Fibroblast of skin of right quadriceps (primary cell): ENCODE data around the gene C19orf67.

Experiments
- DNase-seq: peaks from one replicate; pipeline ENCODE4 v3.0.0-alpha.2; 2013

Gene C19orf67

DNA sequence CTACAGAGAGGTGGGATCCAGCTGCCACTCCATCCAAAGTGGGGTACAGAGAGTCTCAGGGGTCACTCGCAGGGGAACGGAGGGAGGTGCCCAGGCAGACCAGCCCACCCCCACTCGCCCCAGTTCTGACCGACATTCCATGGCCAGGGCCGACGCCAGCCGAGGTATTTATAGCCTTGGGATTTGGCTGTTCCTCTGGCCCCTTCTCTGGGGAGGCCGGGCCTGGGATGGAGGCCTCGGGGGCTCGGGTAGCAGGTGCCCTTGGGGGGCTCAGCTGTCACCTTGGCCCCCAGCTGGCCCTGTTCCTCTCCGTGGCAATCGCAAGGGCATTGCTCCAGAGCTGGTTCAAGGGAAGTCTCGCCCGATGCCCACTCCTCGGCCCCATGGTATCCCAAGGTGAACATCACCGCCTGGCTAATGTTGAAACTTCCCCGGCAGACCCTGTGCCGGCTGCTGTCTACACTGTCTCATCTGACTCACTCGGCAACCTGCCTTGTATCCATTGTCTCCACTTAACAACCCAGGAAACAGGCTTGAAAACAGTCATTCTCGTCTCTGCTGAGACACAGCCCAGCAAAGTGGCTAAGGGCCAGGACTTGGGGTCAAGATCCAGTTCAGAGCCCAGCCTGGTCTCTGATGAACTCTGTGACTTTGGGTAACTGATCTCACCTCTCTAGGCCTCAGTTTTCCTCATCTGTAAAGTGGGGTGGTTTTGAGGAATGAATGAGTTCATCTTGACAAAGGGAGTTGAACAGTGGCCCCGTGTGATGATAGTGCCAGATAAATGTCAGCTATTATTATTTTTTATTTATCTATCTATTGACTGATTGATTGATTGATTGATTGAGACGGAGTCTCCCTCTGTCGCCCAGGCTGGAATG, 22.2 kb upstream of the C19orf67 start:
- DNase-seq = no peak

- DNase-seq = no peak
Measured at GRCh38 chr19:14106840-14107239, 21.3 kb upstream of the C19orf67 start.

- DNase-seq = no peak
Measured at GRCh38 chr19:14105680-14106079, 20.1 kb upstream of the C19orf67 start.

DNA sequence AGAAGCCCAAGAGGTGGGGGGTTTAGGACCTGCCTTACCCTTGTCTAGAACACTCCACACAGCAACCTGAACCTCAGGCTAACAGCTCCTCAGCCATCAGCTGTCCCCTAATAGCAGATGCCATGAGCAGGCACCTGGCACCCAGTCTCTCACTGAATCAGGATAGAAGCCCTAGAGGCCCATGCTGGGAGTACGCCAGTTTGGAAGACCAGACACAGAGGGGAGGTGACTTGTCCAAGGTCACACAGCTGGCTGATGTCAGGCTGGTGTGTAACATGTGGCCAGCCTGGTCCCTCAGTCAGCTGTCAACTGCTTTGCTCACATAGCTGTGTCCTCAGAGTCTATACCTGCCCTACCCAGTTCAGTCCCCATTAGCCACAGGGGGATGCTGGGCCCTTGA, 17.7 kb upstream of the C19orf67 start:
- no peak for DNase-seq

DNA sequence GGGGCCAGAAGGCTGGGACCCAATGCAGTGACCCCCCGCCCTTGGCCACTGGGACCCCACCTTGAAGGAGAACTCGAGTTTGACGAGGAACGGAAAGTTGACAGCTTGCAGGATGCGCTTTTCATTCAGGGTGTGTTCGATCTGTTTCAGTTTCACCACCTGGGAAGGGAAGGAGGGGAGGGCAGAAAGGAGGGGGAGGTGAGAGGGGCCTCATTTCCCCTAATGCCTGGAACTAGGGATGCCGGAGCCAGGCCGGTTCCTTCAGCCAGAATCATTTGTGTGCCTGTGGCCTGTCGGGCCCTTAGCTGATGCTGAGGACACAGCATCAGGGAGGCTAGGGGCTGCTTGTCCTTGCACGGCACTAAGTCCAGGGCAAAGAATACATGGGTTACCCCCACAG, 17.2 kb upstream of the C19orf67 start:
- DNase-seq = no peak

DNA sequence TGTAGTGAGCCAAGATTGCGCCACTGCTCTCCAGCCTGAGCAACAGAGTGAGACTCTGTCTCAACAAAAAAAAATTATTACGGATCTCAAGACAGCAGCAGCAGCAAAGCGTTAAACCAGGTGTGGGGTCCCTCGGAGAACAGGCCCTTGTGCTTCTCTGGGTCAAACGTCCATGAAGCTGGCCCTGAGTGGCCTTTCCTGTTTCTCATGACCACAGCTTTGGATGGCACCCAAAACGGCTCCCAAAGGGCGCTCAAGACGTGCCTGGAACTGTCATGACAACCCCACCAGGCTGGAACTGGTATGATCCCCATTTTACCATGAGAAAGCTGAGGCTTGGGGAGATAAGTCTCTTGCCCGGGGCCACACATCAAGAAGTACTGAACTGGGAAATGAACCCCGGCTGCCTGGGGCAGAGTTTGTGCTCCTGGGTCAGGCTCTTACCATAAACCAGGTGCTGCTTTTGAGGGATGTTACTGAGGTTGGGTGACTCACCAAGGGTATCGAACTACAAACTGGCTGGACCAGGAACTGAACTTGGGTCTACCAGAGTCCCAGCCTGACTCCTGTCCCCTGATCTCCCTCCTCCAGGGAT, 16.6 kb upstream of the C19orf67 start:
- no peak for DNase-seq

DNA sequence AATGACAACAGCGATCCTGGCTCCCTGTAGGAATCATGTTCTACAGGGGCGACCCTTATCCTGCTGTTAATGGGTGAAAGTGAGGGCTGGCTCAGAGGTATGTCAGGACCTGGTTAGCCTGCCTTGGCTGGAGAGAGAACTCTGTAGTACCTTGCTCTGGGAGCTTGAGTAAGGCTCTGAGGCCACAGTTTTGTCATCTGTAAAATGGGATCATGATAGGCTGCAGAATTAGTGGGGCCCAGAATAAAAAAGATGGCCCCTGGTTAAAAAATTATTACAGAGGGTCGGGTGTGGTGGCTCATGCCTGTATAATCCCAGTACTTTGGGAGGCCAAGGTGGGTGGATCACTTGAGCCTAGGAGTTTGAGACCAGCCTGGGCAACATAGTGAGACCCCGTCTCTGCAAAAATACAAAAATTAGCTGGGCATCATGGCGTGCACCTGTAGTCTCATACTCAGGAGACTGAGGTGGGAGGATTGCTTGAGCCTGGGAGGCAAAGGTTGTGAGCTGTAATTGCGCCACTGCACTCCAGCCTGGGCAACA, 15.5 kb upstream of the C19orf67 start:
- no peak for DNase-seq

DNA sequence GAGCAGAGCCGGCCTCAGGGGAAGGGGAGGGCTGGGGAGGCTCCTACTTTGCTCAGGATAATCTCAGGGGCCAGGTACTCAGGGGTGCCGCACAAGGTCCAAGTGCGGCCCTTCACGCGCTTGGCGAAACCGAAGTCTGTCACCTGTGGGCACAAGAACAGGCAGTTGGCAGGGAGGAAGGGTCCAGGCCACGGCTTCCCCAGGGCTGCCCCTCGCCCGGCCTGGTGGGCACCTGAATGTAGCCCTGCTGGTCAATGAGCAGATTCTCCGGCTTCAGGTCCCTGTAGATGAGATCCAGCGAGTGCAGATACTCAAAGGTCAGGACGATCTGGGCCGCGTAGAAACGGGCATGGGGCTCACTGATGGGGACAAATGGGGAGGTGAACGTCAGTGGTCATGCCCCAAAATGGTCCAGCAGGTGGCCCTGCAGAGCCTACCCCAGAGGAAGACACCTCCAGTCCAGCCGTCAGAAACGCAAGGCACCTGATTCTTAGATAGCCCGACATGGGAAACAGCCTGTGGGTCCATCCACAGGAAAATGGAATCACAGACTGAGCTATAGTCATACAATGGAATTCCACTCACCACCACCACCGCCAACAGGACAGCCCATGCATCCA, 12.1 kb upstream of the C19orf67 start:
- DNase-seq = no peak

GRCh38 chr19:14096272-14096992, 10.8 kb upstream of the C19orf67 start:
- no peak for DNase-seq

DNA sequence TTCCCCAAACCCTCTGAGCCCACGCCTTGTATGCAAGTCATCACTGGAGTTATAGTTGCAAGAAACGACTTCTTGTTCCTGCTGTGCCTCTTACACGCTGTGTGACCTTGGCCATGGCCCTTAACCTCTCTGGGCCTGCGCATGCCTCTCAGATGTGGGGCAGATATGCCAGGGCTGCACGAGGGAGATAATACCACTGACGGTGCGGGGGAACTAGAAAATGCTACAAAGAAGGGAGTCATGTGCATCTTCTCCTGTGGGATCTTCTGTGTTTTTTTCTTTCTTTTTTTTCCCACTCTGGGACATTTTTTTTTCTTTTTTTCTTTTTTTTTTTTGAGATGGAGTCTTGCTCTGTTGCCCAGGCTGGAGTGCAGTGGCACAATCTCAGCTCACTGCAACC, 9.3 kb upstream of the C19orf67 start:
- no peak for DNase-seq

DNA sequence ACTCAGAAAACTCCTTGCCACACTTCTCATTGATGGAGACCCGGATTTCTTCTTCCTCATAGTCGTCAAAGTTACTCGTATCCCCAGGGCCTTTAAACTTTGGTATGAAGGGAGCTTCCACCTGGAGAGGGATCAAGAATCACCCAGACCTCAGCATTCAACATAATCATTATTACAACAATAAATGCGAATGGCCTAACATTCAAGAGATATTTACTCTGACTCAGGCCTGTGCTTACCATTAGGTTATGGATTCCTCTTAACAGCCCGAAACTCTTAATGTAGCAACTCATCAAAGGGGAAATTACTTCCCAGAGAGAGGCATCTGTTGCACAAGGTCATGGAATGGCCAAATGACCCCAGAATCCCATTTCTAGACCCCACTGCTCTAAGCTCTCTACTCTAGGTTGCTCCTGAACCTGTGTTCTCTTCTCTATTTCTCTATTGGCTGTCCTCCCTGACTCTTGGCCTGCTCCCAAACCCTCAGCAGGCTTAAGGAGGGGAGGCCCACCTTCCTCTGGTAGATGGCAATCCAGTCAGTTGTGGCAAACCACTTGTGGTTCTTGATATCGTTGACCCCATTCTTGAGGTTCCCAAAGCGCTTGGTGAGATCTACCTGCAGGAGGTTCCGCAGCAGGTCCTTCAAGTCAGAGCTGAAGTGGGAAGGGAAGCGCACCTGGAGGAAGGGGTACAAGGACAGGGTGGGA, 7.7 kb upstream of the C19orf67 start:
- DNase-seq = no peak

DNA sequence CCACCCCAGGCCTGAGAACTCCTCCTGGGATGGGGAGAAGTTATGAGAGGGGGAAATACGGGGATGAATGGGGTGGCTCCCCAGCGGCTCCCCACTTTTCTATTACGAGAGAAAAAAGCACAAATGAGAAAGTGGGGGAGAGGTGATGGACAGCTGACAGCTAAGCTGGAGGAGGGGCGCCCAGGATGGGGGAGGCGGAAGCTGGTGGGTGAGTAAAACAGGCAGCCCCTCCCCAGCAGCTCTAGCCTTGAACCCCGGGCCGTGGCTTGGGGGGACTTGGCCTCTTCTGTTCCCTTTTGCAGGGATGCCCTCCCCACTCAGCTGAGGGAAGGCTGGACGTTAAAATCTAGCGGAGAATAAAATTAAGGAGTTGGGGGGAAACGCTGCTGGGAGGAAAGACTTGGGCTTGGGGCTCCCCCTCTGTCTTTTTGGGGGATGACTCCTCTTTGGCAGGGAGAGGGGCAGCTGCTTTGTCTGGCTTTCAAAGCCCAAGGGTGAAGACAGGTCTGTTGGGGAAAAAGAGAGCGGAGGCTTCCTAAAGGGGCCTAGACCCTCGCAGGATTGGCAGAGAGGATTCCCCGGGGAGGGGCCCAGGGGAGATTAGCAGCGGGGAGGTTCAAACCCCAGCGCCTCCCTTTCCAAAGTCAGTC, 6.4 kb upstream of the C19orf67 start:
- no peak for DNase-seq

DNA sequence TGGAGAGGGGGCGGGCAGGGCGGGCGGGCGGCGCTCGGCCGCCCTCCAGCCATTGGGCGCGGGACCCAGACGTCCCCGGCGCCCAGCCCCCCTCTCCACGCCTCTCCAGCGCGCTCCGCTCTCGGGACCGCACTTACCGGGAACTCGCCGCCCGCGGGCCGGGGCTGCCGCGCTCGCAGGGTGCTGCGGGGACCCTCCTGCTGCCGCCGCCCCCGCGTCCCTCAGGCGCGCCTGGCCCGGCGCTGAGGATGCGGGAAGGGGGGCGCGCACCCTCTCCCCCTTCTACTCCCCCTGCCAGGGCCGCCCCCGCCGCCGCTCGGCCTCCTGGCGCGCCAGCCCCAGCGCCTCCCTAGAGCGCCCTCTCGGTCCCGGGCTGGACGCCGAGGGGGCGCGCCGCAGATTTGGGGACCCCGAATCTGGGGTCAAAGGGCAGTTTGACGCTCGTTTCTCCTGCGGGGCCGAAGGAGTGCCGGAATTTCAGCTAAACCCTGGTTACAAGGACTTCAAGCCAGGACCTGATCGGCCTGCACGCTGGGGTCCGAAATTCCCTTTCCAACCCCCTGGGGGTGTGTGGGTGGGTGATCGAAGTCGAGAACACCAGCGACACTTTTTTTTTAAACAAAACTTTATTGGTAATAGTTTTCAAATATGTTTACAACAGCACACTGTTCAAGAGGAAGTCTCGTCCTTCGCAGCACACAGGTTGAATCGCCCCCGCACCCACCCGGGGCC, 5.7 kb upstream of the C19orf67 start:
- peak; percentile 65 for DNase-seq

- DNase-seq = peak; percentile 92
Measured at GRCh38 chr19:14090509-14091080, 5.0 kb upstream of the C19orf67 start, which contains the start of gene SAMD1. Gene SAMD1, minus strand, starts transcription at chr19:14090751.

- DNase-seq = peak; percentile 58
Measured at GRCh38 chr19:14089662-14090508, 4.3 kb upstream of the C19orf67 start.

DNA sequence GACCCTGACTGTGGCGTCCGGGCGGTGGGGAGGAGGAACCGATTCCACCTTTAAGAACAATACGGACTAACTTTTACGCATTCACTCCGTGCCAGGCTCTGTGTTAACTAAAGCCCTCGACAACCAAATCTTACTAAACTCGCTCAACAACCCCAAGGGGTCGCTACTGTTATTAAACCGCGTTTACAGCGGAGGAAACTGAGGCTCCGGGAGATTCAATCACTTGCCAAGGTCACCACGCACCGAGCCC, 3.8 kb upstream of the C19orf67 start:
- DNase-seq = peak; percentile 21

DNA sequence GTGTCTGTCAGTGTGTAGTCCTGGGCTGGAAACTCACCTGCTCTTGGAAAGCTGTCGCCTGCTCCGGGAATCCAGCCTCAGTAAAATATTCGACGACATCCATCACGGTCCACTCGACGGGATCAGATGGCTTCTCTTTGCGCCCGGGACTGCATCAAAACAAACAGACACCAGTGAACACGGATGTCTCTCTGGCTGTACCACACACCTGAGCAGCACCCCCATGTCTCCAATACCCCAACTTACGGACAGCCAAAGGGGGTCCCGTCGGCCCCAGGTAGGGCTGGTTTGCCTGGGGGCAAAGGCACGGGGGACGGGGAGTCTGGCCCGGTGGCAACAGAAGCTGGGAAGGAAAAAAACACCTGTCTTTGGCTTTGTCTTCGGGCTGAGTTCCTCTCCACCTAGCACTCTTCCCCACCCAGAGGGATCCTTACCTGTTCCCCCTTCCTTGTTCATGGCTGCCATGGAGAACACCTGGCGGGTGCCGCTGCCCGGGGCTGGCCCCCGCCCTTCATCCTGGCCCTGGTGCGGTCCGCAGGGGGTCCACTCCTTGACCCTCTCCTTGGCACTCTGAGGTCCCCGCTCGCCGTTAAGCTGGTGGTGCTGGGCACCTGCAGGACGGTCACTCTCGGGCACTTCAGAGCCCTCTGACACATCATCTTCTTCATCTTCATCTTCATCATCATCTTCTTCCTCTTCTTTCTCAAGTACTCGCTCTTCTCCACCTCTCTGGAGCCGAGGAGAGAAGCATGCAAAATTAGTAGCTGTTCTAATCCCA, 3.2 kb upstream of the C19orf67 start:
- no peak for DNase-seq

DNA sequence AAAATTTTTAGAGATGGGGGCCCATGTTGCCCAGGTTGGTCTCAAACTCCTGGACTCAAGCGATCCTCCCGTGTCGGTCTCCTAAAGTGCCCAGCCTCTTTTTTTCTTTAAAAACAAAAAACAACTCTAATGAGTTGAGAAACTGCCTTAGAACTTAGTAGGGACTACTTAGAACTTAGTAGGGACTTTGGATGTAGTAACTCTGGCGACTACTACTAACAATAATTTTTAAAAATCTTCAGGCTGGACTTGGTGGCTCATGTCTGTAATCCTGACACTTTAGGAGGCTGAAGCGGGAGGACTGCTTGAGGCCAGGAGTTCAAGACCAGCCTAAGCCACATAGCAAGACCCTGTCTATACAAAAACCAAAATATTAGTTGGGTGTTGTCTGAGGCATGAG, 515 bp upstream of the C19orf67 start:
- DNase-seq = no peak

GRCh38 chr19:14082675-14082960, 3.0 kb downstream of the C19orf67 start:
- no peak for DNase-seq
